ENCODE results near the gene HMHB1.
"Not testable (repeated sequence)": the region's sequence is repeated elsewhere in the genome, so short reads cannot be mapped to it uniquely, and the experiment has no call there.

Gene HMHB1

DNA sequence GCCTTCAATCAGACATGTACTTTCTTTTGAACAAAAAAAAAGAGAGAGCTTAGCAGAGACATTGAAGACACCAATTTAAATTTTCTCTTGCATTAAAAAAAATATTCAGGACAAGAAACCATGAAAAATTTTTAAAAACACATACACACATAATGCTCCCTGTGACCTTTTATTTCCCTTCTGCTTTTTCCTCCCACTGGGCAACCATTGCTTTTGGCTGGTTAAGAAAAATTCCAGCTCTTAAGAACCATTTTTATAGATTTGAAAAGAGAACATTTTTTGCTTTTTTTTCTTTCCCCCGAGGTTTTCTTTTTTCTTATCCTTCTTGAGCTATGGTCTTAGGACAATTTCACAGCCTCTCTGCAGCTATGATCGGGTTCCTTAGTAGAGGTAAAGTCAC, 6.1 kb upstream of the HMHB1 start:
- DNase-seq, result no peak

DNA sequence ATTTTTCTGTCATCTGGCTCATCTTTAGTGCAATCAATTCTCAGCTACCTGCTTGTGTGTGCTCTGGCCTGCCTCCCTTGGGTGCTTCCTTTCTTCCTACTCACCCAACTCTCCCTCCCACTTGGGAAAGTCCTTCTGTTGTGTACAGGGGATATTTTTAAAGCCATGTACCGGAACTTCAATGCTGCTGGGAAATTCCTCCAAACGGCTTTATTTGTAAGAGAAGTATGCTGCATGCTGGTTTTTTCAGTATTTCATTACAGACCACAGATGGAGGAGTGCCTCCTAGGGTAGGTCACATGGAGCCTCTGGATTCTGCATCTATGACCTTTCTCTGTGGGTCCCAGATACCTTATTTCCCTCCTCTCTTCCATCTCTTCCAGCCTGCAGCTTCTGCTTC, 5.4 kb upstream of the HMHB1 start:
- peak in 1 of 14 donors; percentile 92 for DNase-seq

DNA sequence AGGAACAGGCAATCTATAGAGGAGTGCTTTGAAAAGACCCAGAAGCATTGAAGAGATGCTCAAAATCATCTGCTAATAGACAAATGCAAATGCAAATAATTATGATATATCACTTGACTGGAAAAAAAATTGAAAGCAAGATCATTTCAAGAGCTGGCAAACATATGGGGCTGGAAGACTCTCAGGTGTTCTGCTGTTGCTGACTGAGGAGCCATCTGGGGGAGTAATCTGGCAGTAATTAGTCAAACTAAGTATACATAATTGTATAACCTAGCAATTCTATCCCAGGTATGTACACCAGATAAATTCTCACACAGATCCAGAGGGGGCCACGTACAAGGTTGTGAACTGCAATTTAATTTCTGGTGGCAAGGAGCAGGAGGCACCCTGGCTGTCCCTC, 4.6 kb upstream of the HMHB1 start:
- DNase-seq, result peak in 1 of 14 donors; percentile 62

- not testable (repeated sequence) for DNase-seq
These were observed 4.4 kb downstream of the HMHB1 start for GRCh38 chr5:143816370-143816769.

DNA sequence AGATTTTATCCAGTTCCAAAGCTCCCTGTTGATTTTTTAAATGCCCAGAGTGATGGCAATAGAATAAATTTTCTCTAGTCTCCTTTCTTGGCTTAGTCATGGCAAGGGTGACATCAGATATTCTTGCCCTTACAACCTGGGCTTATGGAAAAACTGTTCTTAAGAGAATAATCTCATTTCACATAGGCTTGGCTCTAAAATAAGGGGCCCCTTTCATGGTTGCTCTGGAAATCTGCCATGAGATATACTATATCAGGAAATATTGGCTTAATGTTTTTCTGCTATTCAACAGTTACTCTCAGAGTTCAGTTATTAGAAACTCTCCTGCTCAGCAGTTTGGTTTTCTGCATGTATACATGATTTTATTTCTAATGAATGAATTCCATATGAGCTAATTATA, 7.8 kb downstream of the HMHB1 start:
- DNase-seq, result no peak

- DNase-seq, result no peak
These were observed 8.5 kb downstream of the HMHB1 start for GRCh38 chr5:143820451-143820850.

DNA sequence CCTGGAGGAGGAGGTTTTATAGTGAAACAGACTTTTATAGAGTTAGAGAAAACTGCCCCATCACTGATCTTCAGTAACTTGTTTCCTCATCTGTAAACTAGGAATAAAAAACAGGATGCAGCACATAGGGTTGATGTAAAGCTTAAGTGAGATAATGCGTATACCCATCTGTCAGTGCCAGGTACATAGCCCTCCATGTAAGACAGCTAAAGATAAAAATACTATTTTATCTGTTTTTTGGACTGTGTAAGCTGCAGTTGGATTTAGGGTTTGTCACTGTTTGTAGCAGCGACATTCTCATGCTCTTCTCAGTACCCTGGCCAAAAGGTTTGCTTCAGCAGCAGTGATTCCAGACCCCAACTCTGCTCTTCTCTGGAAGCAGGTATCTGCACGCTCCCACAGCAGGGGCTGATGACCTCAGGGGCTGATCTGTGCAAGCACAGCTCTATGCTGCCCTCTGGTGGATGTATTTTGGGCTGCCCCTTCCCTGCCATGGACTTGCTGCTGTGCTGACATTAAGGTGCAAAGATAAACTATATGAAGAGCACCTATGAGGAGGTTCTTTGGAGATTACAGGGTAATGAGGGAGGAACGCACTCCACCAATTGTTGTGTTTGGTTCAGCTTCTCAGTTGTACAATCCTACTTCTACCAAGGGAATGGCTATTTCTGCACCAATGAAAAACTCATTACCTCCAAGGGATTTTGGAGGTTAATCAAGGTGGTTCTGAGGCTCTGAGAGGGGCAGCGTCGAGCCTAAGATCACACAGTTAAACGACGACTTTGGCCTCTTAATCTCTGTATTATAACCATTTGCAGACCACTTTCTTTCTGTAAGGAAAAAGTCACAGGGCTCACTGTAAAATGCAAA, 13.1 kb downstream of the HMHB1 start:
- peak in 13 of 14 donors; percentile 4 to 77 (median 41) for DNase-seq

DNA sequence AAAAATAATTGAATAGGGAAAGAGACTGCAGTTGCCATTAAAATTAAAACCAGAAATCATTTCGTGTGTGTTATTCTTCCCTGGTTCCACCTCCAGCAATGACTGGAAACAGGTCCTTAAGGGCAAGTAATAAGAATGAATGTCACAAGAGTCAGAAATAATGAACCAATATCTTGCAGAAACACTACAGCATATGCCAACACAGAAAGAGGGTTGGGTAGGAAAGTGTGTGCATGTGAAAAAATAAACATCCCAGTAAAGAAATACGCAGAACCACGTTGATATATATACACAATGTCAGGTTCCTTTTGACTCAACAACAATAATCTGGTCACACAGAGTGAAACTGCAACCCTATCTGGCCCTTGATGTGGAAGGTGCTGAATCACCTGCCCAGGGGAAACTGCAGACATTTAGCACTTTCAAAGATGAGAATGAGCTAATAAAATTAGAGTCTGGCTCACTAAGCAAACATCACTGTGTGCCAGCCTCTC, 15.0 kb downstream of the HMHB1 start:
- DNase-seq, result peak in 1 of 14 donors; percentile 7

DNA sequence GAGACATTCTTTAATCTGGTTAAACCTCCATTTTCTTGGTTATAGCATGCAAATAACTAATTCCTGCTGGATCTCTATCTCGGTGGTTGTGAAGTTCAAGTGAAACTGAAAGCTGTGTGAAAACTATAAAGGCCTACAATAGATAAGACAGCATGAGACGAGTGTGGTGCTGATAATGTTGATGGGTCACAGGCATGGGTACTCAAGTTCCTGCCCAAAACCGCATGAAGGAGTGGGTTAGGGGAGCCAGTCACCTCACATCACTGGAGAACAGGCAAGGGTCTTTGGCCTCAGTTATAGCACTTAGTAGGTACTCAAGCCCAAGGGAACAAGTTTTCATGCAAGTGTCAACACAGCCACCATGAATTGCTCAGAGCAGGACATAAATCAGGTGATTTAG, 16.7 kb downstream of the HMHB1 start:
- DNase-seq, result no peak

DNA sequence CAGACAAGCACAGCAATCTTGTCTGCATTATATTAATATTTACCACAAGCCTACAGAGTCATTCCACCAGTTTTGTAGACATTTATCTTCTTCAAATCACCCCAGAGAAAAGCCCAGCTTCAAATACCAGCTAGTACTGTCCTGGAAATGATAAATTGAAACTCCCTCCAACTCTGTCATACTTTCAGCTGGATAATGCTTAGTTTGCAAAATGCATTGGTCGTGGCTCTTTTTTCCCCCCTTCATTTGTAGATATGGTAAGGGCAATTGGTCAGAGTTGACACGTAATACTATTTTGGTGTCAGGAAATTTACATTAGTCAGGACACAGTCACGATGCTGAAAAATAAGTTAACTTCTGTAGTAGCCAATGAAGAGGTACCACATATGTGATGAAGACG, 21.2 kb downstream of the HMHB1 start:
- DNase-seq, result no peak

DNA sequence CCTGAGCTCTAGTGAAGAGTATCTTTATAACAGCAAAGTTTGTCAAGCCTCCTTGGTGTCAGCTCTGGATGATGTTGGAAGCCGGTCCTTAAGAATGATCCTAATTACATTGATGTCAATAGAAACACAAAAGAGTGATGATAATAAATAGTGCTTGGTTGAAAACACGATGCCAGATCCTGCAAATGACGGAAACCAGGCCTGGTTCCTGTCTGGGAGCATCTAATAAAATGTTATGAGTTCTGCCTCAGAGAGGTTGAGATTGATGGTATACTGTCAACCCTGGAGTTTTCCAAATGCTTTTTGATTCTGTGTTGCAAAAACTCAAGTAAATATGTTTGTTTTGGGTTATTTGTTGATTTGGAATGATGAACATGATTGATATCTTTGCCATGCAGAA, 23.3 kb downstream of the HMHB1 start:
- no peak for DNase-seq

DNA sequence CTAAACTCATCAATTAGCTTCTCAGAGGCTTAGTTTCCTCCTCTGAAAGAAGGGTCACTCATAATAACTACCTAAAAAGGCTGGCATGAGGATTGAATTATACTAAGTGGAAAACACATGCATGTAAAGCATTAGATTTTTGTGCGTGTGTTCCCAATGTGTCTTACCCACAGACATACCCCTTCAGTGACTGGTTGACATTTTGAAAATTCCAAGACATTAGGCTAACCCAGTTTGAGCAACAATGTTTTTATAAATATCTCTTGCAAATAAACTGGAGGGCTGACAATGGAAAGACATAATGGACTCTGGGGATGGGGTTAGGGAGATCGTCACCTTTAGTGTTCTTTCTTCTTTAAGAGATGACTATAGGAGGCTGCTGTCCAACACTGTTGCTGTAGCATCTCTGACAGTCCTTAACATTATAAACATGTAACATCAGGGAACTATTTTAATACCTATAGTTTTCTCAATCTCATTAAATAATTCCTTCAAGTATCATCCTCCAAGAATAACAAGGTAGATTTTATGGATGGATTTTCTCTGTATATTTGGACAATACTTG, 24.3 kb downstream of the HMHB1 start:
- DNase-seq, result no peak

DNA sequence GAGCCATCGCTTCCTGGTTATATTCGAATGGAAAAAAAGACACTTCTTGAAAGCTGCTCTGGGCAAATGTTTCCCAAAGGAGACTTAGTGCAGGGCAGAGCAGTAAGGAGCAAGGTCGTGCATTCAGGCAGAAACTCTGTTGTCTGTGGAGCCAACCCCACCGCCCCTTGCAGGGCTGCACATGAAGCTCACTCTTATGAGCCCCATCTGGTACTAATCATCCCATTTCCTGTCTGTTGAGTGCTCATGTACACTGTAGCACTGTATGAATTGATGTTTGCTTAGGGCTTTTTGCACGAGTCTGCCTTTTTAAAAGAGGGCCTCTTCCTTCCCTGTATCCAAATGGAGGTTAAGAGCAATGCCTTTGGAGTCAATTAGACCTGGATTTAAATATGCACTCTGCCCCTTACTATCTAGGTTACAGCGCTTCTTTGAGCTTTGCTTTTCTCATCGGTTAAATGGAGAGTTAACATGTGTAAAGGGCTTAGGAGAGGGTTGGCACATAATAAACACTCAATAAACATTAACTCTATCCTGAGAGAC, 25.4 kb downstream of the HMHB1 start:
- no peak for DNase-seq

GRCh38 chr5:143841446-143841845, 29.5 kb downstream of the HMHB1 start:
- DNase-seq, result no peak

- DNase-seq, result no peak
These were observed 31.0 kb downstream of the HMHB1 start for GRCh38 chr5:143842920-143843319.

DNA sequence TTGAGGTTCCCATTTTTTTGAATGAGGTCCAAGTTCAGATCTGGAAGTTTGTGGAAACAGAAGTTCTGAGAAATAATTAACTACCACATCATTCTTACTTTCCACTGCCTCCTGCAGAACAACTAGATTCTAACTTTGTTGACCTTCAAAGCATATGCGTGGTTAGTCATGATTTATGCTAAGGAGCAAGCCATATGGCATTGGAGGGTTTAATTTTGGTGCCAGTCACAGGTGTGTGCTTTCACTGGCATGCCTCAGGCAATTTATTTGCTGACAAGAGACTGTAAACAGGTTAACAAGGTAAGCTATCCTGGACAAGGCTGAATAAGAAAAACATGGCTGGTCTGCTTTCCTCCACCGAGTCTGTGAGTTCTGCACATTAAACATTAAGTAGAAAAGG, 31.5 kb downstream of the HMHB1 start:
- DNase-seq, result no peak

DNA sequence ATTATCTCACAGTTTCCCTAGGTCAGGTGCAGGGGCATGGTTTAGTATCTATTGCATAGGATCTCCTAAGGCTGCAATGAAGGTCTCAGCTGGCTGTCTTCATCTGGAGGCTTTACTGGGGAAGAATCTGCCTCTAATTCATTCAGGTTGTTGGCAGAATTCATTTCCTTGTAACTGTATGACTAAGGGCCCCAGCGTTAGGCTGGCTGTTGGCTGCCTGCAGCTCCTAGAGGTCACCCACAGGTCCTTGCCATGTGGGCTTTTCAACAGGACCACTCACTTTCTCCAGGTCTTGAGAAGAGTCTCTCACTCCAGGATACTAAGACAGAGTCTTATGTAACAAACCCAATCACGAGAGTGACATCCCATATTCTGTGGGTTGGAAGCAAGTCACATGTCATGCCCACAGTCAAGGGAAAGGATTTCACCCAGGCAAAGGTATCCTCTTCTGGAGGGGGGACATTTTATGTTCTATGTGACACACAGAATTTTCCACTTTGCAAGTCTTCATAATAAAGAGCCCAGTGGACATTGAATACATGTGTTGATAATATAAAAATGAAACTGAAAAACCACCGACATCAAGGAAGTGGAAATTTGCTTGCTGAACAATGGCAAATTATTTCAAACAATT, 38.2 kb downstream of the HMHB1 start:
- DNase-seq, result no peak

DNA sequence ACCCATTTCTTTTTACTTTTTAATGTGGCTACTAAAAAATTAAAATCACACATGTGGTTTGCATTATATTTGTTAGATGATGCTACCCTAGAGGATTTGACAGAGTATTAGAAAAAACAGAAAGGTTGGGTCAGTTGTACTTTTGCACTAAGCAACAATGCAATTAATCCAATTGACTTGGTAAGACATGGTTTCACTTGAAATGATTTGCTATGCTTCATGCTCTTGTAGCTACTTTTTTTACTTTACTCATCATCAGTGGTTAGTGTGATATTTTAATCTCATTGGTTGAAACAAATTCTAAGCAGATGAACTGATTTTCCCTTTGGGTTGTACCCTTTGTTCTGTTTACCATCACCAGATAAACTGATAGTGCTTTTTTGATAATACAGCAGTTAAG, 39.4 kb downstream of the HMHB1 start:
- no peak for DNase-seq

GRCh38 chr5:143860211-143860610, 48.2 kb downstream of the HMHB1 start:
- DNase-seq, result no peak

DNA sequence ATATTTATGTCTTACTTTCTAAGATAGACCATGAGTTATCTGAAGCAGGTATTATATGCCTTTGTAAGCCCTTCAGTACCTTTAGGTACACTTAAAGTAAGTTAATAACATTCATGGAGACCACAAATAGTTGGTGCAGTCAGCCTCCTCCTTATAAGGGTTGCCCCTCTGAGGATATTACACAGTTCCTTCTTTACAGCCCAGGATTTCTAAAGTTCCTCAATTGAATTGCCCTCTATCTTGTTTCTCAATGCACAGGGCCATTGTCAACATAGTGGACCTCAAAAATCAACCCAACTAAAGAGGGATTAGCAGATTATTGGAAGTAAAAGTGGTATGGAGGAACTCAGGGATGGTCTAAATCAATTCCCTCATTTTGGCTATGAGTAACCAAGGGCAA, 50.3 kb downstream of the HMHB1 start:
- no peak for DNase-seq

DNA sequence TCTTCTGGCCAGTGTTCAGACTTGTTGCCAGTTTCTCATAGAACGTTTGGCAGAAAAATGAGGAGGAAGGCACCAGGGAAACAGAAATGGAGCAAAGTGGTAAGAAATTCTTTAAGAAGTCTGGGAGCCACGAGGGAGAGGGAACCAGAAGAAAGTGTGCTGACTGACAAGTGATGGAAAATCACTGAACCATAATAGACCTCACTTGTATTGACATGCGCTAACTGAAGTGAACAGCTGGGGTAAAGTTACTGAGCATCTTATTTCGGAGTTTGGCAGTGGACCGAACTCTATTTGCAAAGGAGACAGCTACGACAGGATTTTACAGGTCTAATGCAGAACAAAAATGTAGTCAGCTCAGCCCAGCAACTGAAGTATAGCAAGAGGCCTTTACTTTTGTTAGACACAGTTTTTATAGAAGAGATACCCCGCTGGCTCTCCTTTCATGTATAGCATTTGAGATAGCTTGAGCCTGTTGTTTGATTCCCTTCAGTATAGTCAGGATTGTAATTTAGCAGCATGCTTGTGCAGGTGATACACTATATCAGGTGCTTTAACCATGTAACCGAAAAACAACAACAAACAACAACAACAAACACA, 53.6 kb downstream of the HMHB1 start:
- no peak for DNase-seq
